ENCODE measurements around the gene MAP2K7. TPM values are rescaled to one million over a fixed set of nuclear protein-coding genes. Genes with fewer than 3 reads are reported as not detected.

Gene MAP2K7
- total RNA-seq, 4 donors from 2014 or later: 9.1 to 18.6 (median 14.9) TPM

DNA sequence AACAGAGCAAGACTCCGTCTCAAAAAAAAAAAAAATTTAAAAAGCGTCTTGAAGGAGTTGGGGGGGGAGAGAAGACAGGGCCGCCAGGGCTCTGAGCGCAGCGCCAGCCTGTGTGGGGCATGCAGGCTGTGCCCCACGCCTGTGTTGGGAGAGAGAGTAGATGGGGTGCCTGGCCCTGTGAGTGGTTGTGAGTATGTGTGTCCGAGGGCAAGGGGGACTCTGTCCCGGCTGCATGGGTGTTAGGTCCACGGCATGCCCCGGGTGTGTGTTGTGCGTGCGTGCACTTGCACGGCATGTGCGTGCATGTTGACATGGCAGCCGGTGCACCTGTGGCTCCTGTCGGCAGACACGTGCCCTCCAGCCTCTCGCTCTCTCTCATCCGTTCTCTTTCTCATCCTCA, 3.4 kb downstream of the MAP2K7 start:
- peaks cover 29 to 36% of the 10 kb centered on the region in 2 donors for H3K36me3 ChIP-seq
- H3K27ac ChIP-seq: no peak overlapping the region
- H3K9me3 ChIP-seq: no peaks in the 10 kb centered on the region
- DNase-seq: no peak
- H3K4me1 ChIP-seq: peaks cover 23 to 25% of the 10 kb centered on the region in 2 donors
- no peak overlapping the region for H3K4me3 ChIP-seq (replicated peaks in 1 of 3)
- no peaks in the 10 kb centered on the region for H3K27me3 ChIP-seq
- intact Hi-C loops (cut with DNase I): no loop called here
- TF ChIP-seq POLR2A (IDR thresholded peaks at IDR 0.05): no peak
- TF ChIP-seq, protein P1, sequence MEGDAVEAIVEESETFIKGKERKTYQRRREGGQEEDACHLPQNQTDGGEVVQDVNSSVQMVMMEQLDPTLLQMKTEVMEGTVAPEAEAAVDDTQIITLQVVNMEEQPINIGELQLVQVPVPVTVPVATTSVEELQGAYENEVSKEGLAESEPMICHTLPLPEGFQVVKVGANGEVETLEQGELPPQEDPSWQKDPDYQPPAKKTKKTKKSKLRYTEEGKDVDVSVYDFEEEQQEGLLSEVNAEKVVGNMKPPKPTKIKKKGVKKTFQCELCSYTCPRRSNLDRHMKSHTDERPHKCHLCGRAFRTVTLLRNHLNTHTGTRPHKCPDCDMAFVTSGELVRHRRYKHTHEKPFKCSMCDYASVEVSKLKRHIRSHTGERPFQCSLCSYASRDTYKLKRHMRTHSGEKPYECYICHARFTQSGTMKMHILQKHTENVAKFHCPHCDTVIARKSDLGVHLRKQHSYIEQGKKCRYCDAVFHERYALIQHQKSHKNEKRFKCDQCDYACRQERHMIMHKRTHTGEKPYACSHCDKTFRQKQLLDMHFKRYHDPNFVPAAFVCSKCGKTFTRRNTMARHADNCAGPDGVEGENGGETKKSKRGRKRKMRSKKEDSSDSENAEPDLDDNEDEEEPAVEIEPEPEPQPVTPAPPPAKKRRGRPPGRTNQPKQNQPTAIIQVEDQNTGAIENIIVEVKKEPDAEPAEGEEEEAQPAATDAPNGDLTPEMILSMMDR (IDR thresholded peaks at IDR 0.05): no peak
- WGBS, 2 donors: 85 to 95% methylated on average over 18 to 19 of the region's 19 CpGs

DNA sequence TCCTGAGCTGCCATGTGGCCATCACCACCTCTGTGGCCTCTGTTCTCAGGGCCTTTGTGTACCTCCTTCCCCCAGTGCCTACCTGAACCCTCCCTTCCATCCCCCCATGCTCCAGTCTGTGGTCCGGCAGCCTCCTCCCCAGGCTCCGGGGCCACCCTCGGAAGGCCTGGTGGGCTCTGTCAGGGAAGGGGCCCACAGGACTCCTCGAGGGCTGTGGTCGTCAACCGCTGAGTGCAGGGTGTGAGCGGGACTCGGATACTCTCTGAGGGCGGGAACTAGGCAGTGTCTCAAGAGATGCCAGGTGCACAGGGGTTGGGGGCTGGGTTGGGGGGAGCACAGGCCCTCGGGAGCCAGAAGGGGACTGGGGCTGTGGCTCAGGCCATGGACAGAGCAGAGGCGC, 3.9 kb downstream of the MAP2K7 start:
- no peak overlapping the region for H3K27ac ChIP-seq
- no peaks in the 10 kb centered on the region for H3K27me3 ChIP-seq
- H3K9me3 ChIP-seq: no peaks in the 10 kb centered on the region
- peaks cover 22 to 24% of the 10 kb centered on the region in 2 donors for H3K4me1 ChIP-seq
- peaks cover 33 to 40% of the 10 kb centered on the region in 2 donors for H3K36me3 ChIP-seq
- DNase-seq: no peak
- no peak overlapping the region for H3K4me3 ChIP-seq (replicated peaks in 1 of 3)
- TF ChIP-seq, protein P1 (IDR thresholded peaks at IDR 0.05): no peak
- no peak for TF ChIP-seq POLR2A (IDR thresholded peaks at IDR 0.05)
- 89 to 94% methylated on average over 11 of the region's 11 CpGs for WGBS, 2 donors
- intact Hi-C loops (cut with DNase I): no loop called here

DNA sequence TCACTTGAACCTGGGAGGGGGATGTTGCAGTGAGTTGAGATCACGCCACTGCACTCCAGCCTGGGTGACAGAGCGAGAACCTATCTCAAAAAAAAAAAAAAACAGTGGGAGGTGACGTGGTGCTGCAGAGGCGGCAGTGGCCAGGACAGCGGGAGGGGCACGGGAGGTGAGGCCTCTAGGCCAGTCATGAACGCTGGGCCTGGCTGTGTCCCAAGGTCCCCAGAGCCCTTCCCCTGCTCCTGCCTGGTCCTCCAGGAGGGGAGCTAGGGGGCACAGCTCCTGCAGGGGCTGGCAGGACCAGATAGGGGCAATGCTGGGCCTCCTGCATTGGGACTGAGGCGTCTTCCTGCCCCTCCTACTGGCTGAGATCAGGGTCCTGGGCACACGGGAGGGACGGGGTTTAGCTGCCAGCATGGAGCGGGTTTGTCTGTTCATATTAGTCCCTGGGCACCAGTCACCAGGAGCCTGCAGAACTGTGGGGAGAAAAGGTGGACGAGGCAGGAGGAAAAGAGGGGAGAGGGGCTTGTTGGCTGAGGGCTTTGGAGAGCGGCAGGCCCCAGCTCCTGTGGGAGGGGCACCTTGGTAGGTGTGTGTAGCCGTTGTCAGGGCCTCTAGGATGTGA, 4.5 kb downstream of the MAP2K7 start:
- DNase-seq: no peak
- no peak for TF ChIP-seq POLR2A (IDR thresholded peaks at IDR 0.05)
- TF ChIP-seq, protein P1 (IDR thresholded peaks at IDR 0.05): no peak
- Histone ChIP-seq H3K4me3 (replicated peaks in 1 of 3) (no peak overlapping the region), H3K27me3 (no peaks in the 10 kb centered on the region), H3K27ac (no peak overlapping the region), H3K36me3 (peaks cover 38 to 46% of the 10 kb centered on the region in 2 donors), H3K4me1 (peaks cover 17 to 18% of the 10 kb centered on the region in 2 donors), H3K9me3 (no peaks in the 10 kb centered on the region)
- WGBS, 2 donors: 81 to 84% methylated on average over 14 of the region's 14 CpGs
- intact Hi-C loops (cut with DNase I): no loop called here

DNA sequence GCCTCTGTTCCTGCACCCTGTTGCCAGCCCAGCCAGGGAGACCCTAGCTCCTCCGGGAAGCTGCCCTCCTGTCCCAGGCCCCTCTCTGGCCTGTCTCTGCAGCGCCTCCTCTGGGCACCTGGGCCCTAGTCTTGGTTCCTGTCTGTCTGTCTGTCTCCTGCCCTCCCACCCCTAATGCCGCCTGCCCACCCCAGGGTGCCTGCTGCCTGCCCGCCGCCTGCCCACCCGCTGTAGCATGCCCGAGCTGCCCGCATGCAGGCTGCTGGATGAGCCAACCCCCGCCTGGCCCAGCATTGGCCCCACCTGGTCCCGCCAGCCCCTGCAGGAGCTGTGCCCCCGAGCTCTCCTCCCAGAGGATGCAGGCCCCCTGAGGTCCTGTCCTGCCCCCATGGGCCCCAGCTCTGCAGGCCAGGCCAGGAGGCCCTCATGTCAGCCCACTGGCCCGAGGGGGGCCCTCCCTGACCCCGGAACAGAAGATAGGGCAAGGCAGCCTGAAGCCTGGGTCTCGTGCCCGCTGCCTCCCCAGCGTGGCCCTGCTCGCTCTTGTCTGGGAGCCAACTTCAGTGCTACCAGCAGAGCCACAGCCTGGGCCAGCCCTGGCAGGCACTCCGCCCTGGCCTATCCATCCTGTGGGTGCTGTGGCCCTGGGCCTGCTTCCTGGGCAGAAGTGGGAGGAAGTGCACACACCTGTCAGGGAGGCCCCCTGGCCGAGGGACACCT, 5.2 kb downstream of the MAP2K7 start:
- no peak overlapping the region for H3K27ac ChIP-seq
- intact Hi-C loops (cut with DNase I): no loop called here
- H3K4me3 ChIP-seq (replicated peaks in 1 of 3): no peak overlapping the region
- H3K4me1 ChIP-seq: peaks cover 17 to 18% of the 10 kb centered on the region in 2 donors
- peaks cover 38 to 46% of the 10 kb centered on the region in 2 donors for H3K36me3 ChIP-seq
- H3K27me3 ChIP-seq: no peaks in the 10 kb centered on the region
- DNase-seq: no peak
- no peak for TF ChIP-seq POLR2A (IDR thresholded peaks at IDR 0.05)
- TF ChIP-seq, protein P1 (IDR thresholded peaks at IDR 0.05): no peak
- H3K9me3 ChIP-seq: no peaks in the 10 kb centered on the region
- 90 to 93% methylated on average over 11 to 15 of the region's 19 CpGs for WGBS, 2 donors

DNA sequence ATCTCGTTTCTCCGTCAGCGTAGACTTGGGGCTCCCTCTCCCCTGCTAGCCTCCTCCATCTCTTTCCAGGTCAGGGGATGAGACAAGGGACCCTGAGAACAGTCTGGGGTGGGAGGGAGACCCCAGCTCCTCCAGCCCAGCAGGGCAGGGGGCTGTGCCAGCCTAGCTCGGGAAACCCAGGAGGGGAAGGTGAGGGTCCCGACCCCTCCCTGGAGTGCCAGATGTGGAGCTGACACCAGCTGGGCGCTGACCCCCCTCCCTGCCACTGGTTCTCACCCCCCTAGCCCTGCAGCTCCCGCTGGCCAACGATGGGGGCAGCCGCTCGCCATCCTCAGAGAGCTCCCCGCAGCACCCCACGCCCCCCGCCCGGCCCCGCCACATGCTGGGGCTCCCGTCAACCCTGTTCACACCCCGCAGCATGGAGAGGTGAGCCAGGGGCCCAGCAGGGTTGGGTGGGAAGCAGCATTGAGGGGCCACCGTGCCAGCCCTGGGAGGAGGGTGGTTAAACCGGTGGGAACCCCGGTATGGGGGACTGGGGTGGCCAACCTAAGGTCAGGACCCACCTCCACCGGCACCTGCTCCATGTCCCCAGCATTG, 5.9 kb downstream of the MAP2K7 start:
- TF ChIP-seq, protein P1 (IDR thresholded peaks at IDR 0.05): no peak
- TF ChIP-seq POLR2A (IDR thresholded peaks at IDR 0.05): no peak
- Histone ChIP-seq H3K9me3 (no peaks in the 10 kb centered on the region), H3K36me3 (peaks cover 38 to 46% of the 10 kb centered on the region in 2 donors), H3K27ac (no peak overlapping the region), H3K4me3 (replicated peaks in 1 of 3) (no peak overlapping the region), H3K4me1 (peaks cover 14% of the 10 kb centered on the region in 2 donors), H3K27me3 (no peaks in the 10 kb centered on the region)
- intact Hi-C loops (cut with DNase I): no loop called here
- 85 to 96% methylated on average over 11 to 18 of the region's 21 CpGs for WGBS, 2 donors
- no peak for DNase-seq
